ENCODE measurements around the gene PEX12. TPM values are rescaled to one million over a fixed set of nuclear protein-coding genes. Genes with fewer than 3 reads are reported as not detected.

PEX12 gene
- total RNA-seq, 4 donors from 2014 or later, result 0.75 to 5.2 (median 3.0) TPM; not detected in 1

DNA sequence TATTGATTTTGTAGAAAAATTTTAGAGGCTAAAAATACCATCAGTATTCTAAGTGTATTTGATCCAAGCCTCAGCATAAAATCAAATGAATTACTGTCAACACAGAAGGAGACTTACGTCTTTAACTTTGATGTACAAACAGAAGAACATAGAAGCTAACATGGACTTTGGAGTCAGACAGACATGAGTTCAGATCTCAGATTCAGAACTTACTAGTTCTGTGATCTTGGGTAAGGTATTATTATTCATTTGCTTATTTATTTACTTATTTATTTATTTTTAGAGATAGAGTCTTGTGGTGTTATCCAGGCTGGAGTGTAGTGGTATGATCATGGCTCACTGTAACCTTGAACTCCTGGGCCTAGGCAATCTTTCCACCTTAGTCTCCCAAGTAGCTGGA, 36.9 kb downstream of the PEX12 start:
- no peaks in the 10 kb centered on the region for H3K36me3 ChIP-seq
- 18 to 22% methylated on average over 1 of the region's 1 CpG for WGBS, 2 donors (ENCODE audit: low coverage in 1 of 2)
- peaks cover 3% of the 10 kb centered on the region for H3K27me3 ChIP-seq
- H3K4me1 ChIP-seq, result peaks cover 0 to 36% (median 6%) of the 10 kb centered on the region in 4 donors
- in situ Hi-C loops (cut with MboI; ENCODE audit: low pct_ligation_motif_present in 1 of 4, low pct_unique_long_range_greater_than_20kb in 1 of 4, low sequenced_read_pairs in 3 of 4), result loop anchor here in 3 of 4 donors (25.0 kb wide), 3 partner anchors 229 to 1129 kb away; no protein-coding TSS in a partner anchor
- peak overlapping the region in 3 of 4 donors; percentile 19 to 46 (median 24) for H3K4me3 ChIP-seq
- no peak for TF ChIP-seq POLR2AphosphoS5 (IDR thresholded peaks at IDR 0.05)
- TF ChIP-seq EP300 (IDR thresholded peaks at IDR 0.05; ENCODE audit: low read depth), result no peak
- TF ChIP-seq, protein P1, sequence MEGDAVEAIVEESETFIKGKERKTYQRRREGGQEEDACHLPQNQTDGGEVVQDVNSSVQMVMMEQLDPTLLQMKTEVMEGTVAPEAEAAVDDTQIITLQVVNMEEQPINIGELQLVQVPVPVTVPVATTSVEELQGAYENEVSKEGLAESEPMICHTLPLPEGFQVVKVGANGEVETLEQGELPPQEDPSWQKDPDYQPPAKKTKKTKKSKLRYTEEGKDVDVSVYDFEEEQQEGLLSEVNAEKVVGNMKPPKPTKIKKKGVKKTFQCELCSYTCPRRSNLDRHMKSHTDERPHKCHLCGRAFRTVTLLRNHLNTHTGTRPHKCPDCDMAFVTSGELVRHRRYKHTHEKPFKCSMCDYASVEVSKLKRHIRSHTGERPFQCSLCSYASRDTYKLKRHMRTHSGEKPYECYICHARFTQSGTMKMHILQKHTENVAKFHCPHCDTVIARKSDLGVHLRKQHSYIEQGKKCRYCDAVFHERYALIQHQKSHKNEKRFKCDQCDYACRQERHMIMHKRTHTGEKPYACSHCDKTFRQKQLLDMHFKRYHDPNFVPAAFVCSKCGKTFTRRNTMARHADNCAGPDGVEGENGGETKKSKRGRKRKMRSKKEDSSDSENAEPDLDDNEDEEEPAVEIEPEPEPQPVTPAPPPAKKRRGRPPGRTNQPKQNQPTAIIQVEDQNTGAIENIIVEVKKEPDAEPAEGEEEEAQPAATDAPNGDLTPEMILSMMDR (IDR thresholded peaks at IDR 0.05), result no peak
- no peaks in the 10 kb centered on the region for H3K9me3 ChIP-seq
- no peak for DNase-seq
- H3K27ac ChIP-seq, result peak overlapping the region; percentile 52 to 79 (median 69)
- intact Hi-C loops (cut with DNase I; ENCODE audit: low total_unique reads), result no loop called here

- Histone ChIP-seq H3K9me3 (no peaks in the 10 kb centered on the region), H3K4me1 (peaks cover 0 to 36% (median 6%) of the 10 kb centered on the region in 4 donors), H3K36me3 (no peaks in the 10 kb centered on the region), H3K27me3 (no peaks in the 10 kb centered on the region), H3K4me3 (peak overlapping the region in 3 of 4 donors; percentile 19 to 46 (median 24)), H3K27ac (peak overlapping the region; percentile 52 to 79 (median 69))
- intact Hi-C loops (cut with DNase I; ENCODE audit: low total_unique reads), result no loop called here
- in situ Hi-C loops (cut with MboI; ENCODE audit: low pct_ligation_motif_present in 1 of 4, low pct_unique_long_range_greater_than_20kb in 1 of 4, low sequenced_read_pairs in 3 of 4), result loop anchor here in 3 of 4 donors (25.0 kb wide), 3 partner anchors 228 to 1128 kb away; no protein-coding TSS in a partner anchor
- WGBS, 2 donors (ENCODE audit: low coverage in 1 of 2), result 7 to 35% methylated on average over 5 to 8 of the region's 8 CpGs
- DNase-seq, result peak; percentile 49
- TF ChIP-seq, protein P1 (IDR thresholded peaks at IDR 0.05), result no peak
- TF ChIP-seq POLR2A (IDR thresholded peaks at IDR 0.05) (no peak), POLR2AphosphoS5 (IDR thresholded peaks at IDR 0.05) (no peak), EP300 (IDR thresholded peaks at IDR 0.05; ENCODE audit: low read depth) (no peak)
Observed at GRCh38 chr17:35540589-35541404, 37.6 kb downstream of the PEX12 start.

DNA sequence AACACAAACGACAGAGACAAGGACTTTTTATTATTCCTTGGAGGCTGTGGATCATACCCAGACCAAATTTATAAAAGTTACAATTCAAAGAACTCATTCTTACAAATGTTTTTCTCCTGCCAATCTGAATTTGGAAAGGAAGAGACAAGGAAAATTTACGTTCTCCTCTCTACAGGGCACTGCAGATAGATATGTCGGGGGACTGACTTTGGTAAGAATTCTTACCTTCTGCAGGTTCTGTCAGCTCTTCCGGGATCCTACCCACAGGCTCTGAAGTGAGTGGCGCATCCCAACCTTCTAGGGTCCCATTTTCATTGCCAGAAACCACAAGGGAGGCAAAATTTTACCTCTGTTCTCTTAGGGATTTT, 38.7 kb downstream of the PEX12 start:
- TF ChIP-seq EP300 (IDR thresholded peaks at IDR 0.05; ENCODE audit: low read depth) (no peak), POLR2AphosphoS5 (IDR thresholded peaks at IDR 0.05) (no peak), POLR2A (IDR thresholded peaks at IDR 0.05) (no peak)
- TF ChIP-seq, protein P1 (IDR thresholded peaks at IDR 0.05), result peak in 1 of 5 experiments; percentile 2
- H3K27ac ChIP-seq, result peak overlapping the region in 2 of 4 donors; percentile 77 to 79

DNA sequence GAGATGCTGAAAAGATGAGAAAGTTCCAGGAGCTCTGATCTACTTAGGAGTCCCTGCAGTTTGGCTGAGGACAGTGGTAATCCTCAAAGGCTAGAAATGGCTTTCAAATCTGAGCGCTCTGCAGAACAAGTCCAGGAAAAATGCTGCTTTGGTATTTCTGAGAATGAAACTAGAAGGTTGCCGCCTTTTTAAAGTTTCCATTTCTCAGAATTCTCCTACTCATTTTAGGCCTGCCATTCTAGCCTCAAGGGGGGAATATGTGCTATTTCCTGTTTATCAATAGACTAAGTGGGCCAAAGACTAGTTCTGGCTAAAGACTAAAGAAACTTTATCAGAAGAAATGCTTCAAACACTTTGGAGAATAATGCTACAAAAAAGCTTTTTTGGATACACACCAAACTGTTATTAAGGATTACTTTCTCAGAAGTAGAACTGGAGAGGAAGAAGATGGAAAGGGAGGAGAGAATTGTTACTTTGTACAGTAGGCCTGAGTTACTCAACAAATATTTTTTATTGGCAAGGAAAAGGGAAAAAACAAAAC, 40.7 kb downstream of the PEX12 start, which contains the start of gene SLFN12L:
SLFN12L (minus strand) TSS at position 78 of the 541 bp plus-strand sequence. CDS start 15,314 bp downstream, outside the sequence.
- no peak for DNase-seq
- no peaks in the 10 kb centered on the region for H3K36me3 ChIP-seq
- H3K4me3 ChIP-seq, result peak within 1 kb of the TSS in 1 of 4 donors; percentile 20
- H3K4me1 ChIP-seq, result peaks cover 0 to 36% (median 6%) of the 10 kb centered on the region in 4 donors
- H3K27ac ChIP-seq, result peak within 1 kb of the TSS; percentile 46 to 72 (median 56)
- intact Hi-C loops (cut with DNase I; ENCODE audit: low total_unique reads), result loop anchor here (10.0 kb wide), 1 partner anchor 363 kb away; no protein-coding TSS in a partner anchor
- WGBS, 2 donors (ENCODE audit: low coverage in 1 of 2), result 25 to 56% methylated on average over 1 to 2 of the region's 2 CpGs
- TF ChIP-seq POLR2A (IDR thresholded peaks at IDR 0.05), result no peak
- no peak for TF ChIP-seq POLR2AphosphoS5 (IDR thresholded peaks at IDR 0.05)
- no peak for TF ChIP-seq EP300 (IDR thresholded peaks at IDR 0.05; ENCODE audit: low read depth)
- no peaks in the 10 kb centered on the region for H3K27me3 ChIP-seq
- H3K9me3 ChIP-seq, result no peaks in the 10 kb centered on the region
- in situ Hi-C loops (cut with MboI; ENCODE audit: low pct_ligation_motif_present in 1 of 4, low pct_unique_long_range_greater_than_20kb in 1 of 4, low sequenced_read_pairs in 3 of 4), result loop anchor here (5.0 to 25.0 kb wide), 7 partner anchors 223 to 1125 kb away; no protein-coding TSS in a partner anchor

More for the DNA sequence above, 38.7 kb downstream of the PEX12 start:
- in situ Hi-C loops (cut with MboI; ENCODE audit: low pct_ligation_motif_present in 1 of 4, low pct_unique_long_range_greater_than_20kb in 1 of 4, low sequenced_read_pairs in 3 of 4) (loop anchor here (5.0 to 25.0 kb wide), 7 partner anchors 225 to 1127 kb away; no protein-coding TSS in a partner anchor), intact Hi-C loops (cut with DNase I; ENCODE audit: low total_unique reads) (loop anchor here (10.0 kb wide), 1 partner anchor 365 kb away; no protein-coding TSS in a partner anchor)
- peaks cover 0 to 36% (median 6%) of the 10 kb centered on the region in 4 donors for H3K4me1 ChIP-seq
- no peaks in the 10 kb centered on the region for H3K9me3 ChIP-seq
- 48 to 56% methylated on average over 5 of the region's 5 CpGs for WGBS, 2 donors (ENCODE audit: low coverage in 1 of 2)
- H3K36me3 ChIP-seq, result no peaks in the 10 kb centered on the region
- DNase-seq, result no peak
- peak overlapping the region in 1 of 4 donors; percentile 6 for H3K4me3 ChIP-seq
- H3K27me3 ChIP-seq, result no peaks in the 10 kb centered on the region
